ENCODE results near the gene RBM15B.
"Not testable (repeated sequence)": the region's sequence is repeated elsewhere in the genome, so short reads cannot be mapped to it uniquely, and the experiment has no call there.

DNA sequence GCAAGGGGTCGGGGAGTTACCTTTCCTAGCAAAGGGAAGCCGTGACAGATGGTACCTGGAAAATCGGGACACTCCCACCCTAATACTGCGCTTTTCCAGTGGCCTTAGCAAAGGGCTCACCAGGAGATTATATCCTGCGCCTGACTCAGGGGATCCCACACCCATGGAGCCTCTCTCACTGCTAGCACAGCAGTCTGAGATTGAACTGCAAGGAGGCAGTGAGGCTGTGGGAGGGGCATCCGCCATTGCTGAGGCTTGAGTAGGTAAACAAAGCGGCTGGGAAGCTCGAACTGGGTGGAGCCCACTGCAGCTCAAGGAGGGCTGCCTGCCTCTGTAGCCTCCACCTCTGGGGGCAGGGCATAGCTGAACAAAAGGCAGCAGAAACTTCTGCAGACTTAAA is 22.8 kb upstream of the RBM15B start:
- TF ChIP-seq POLR2A (IDR thresholded peaks at IDR 0.05), result not testable (repeated sequence)
- TF ChIP-seq, protein P1, sequence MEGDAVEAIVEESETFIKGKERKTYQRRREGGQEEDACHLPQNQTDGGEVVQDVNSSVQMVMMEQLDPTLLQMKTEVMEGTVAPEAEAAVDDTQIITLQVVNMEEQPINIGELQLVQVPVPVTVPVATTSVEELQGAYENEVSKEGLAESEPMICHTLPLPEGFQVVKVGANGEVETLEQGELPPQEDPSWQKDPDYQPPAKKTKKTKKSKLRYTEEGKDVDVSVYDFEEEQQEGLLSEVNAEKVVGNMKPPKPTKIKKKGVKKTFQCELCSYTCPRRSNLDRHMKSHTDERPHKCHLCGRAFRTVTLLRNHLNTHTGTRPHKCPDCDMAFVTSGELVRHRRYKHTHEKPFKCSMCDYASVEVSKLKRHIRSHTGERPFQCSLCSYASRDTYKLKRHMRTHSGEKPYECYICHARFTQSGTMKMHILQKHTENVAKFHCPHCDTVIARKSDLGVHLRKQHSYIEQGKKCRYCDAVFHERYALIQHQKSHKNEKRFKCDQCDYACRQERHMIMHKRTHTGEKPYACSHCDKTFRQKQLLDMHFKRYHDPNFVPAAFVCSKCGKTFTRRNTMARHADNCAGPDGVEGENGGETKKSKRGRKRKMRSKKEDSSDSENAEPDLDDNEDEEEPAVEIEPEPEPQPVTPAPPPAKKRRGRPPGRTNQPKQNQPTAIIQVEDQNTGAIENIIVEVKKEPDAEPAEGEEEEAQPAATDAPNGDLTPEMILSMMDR (IDR thresholded peaks at IDR 0.05), result not testable (repeated sequence)

Measured in lower leg skin (tissue), 3 donors.